GM04504 (cell line): ENCODE data around the gene EIF4E2.
A peak's percentile ranks its signal among the peaks of the same experiment; 100 is the strongest.
"Not testable (repeated sequence)": the region's sequence is repeated elsewhere in the genome, so short reads cannot be mapped to it uniquely, and the experiment has no call there.

ENCODE experiments used
- DNase-seq: peaks from one replicate; pipeline ENCODE4 v3.0.0-alpha.2; 2012; ENCODE audit warnings: low read depth

EIF4E2 gene

GRCh38 chr2:232568161-232568560 is 17.7 kb downstream of the EIF4E2 start:
- peak; percentile 84 for DNase-seq

- no peak for DNase-seq
These were observed 19.1 kb downstream of the EIF4E2 start for GRCh38 chr2:232569541-232569940.

GRCh38 chr2:232570481-232570880 is 20.0 kb downstream of the EIF4E2 start:
- DNase-seq = not testable (repeated sequence)

- no peak for DNase-seq
These were observed 20.6 kb downstream of the EIF4E2 start for GRCh38 chr2:232571026-232571474.

GRCh38 chr2:232573042-232573441 is 22.6 kb downstream of the EIF4E2 start:
- DNase-seq = no peak

GRCh38 chr2:232573771-232574435 is 23.4 kb downstream of the EIF4E2 start:
- DNase-seq = no peak

- DNase-seq = no peak
These were observed 24.4 kb downstream of the EIF4E2 start for GRCh38 chr2:232574674-232575403.

- DNase-seq = no peak
These were observed 24.9 kb downstream of the EIF4E2 start for GRCh38 chr2:232575404-232575746.

- DNase-seq = no peak
These were observed 26.5 kb downstream of the EIF4E2 start for GRCh38 chr2:232576995-232577394.

- no peak for DNase-seq
These were observed 27.4 kb downstream of the EIF4E2 start for GRCh38 chr2:232577841-232578240.

GRCh38 chr2:232578626-232579025 is 28.1 kb downstream of the EIF4E2 start:
- no peak for DNase-seq

GRCh38 chr2:232580648-232580981 is 30.1 kb downstream of the EIF4E2 start:
- no peak for DNase-seq

- no peak for DNase-seq
These were observed 31.2 kb downstream of the EIF4E2 start for GRCh38 chr2:232581725-232582124.

GRCh38 chr2:232584238-232584637 is 33.7 kb downstream of the EIF4E2 start:
- no peak for DNase-seq

- no peak for DNase-seq
These were observed 36.5 kb downstream of the EIF4E2 start for GRCh38 chr2:232586943-232587505.

GRCh38 chr2:232587512-232587911 is 37.0 kb downstream of the EIF4E2 start:
- DNase-seq = no peak

- no peak for DNase-seq
These were observed 37.5 kb downstream of the EIF4E2 start for GRCh38 chr2:232588031-232588430.

- DNase-seq = peak; percentile 66
These were observed 38.4 kb downstream of the EIF4E2 start for GRCh38 chr2:232588680-232589585.

GRCh38 chr2:232592772-232593395 is 42.4 kb downstream of the EIF4E2 start:
- peak; percentile 84 for DNase-seq

- no peak for DNase-seq
These were observed 43.5 kb downstream of the EIF4E2 start for GRCh38 chr2:232593982-232594381.

GRCh38 chr2:232597362-232598079 is 47.0 kb downstream of the EIF4E2 start:
- no peak for DNase-seq
